GM23338 (cell line): Measurements from ENCODE around the gene NLK. TPM values are rescaled to one million over a fixed set of nuclear protein-coding genes. Genes with fewer than 3 reads are reported as not detected.
A peak's percentile ranks its signal among the peaks of the same experiment; 100 is the strongest.

ENCODE experiments used
- ATAC-seq: fragments of 200-7000 bp; cut with Tn5 transposase; 3 replicates; pipeline ENCODE4 v1.9.1; 2020
- DNase-seq: peaks from one replicate; pipeline ENCODE4 v3.0.0-alpha.2; 2015; ENCODE audit warnings: low spot score
- H2AFZ ChIP-seq: fragments of 200-600 bp; sonication (generic); 2 replicates; pipeline ENCODE4 v1.8.0; 2016; ENCODE audit warnings: antibody characterized with exemption, mild to moderate bottlenecking, moderate library complexity
- H3F3A ChIP-seq: fragments of 200-600 bp; sonication (generic); replicated peaks from 2 replicates; pipeline ENCODE4 v1.8.0; 2017; ENCODE audit warnings: antibody characterized with exemption, mixed run types, low read depth
- H3K27ac ChIP-seq: fragments of 200-600 bp; sonication (generic); 2 replicates; pipeline ENCODE4 v1.6.1; 2016; ENCODE audit warnings: low read depth
- H3K27me3 ChIP-seq: fragments of 200-600 bp; sonication (generic); 2 replicates; pipeline ENCODE4 v1.8.0; 2016; ENCODE audit warnings: mild to moderate bottlenecking, mixed run types, moderate library complexity; ENCODE audit not compliant: insufficient read depth
- H3K36me3 ChIP-seq: fragments of 200-600 bp; sonication (generic); 2 replicates; pipeline ENCODE4 v1.8.0; 2016; ENCODE audit warnings: mild to moderate bottlenecking; ENCODE audit not compliant: insufficient read depth
- H3K4me1 ChIP-seq: fragments of 200-600 bp; sonication (generic); 2 replicates; pipeline ENCODE4 v1.8.0; 2016; ENCODE audit warnings: mild to moderate bottlenecking, moderate library complexity; ENCODE audit not compliant: insufficient read depth
- H3K4me2 ChIP-seq: fragments of 200-600 bp; sonication (generic); 2 replicates; pipeline ENCODE4 v1.7.1; 2017; ENCODE audit warnings: mixed run types
- H3K4me3 ChIP-seq: fragments of 200-600 bp; sonication (generic); 2 replicates; pipeline ENCODE4 v1.6.1; 2016; ENCODE audit warnings: mixed run types
- H3K79me2 ChIP-seq: fragments of 200-600 bp; sonication (generic); replicated peaks from 2 replicates; pipeline ENCODE4 v1.8.0; 2017; ENCODE audit warnings: mild to moderate bottlenecking; ENCODE audit not compliant: insufficient read depth
- H3K9me2 ChIP-seq: fragments of 200-600 bp; sonication (generic); 2 replicates; pipeline ENCODE4 v1.8.0; 2017; ENCODE audit not compliant: insufficient read depth
- H4K20me1 ChIP-seq: fragments of 200-600 bp; sonication (generic); replicated peaks from 2 replicates; pipeline ENCODE4 v1.8.0; 2017; ENCODE audit warnings: mild to moderate bottlenecking; ENCODE audit not compliant: insufficient read depth
- H3K27ac Mint-ChIP-seq: 2 replicates; pipeline ENCODE4 v1.8.0; 2020; ENCODE audit warnings: inconsistent platforms, mild to moderate bottlenecking, moderate library complexity, mixed read lengths
- H3K27me3 Mint-ChIP-seq: 3 replicates; pipeline ENCODE4 v1.8.0; 2022; ENCODE audit warnings: low read depth, mild to moderate bottlenecking, moderate library complexity, mixed read lengths, inconsistent platforms; ENCODE audit not compliant: insufficient read depth, poor library complexity
- H3K36me3 Mint-ChIP-seq: 3 replicates; pipeline ENCODE4 v1.8.0; 2021; ENCODE audit warnings: low read depth, mild to moderate bottlenecking, inconsistent platforms, moderate library complexity, mixed read lengths
- H3K4me1 Mint-ChIP-seq: 3 replicates; pipeline ENCODE4 v1.8.0; 2020; ENCODE audit warnings: mild to moderate bottlenecking, inconsistent platforms, mixed read lengths
- H3K4me3 Mint-ChIP-seq: 3 replicates; pipeline ENCODE4 v1.8.0; 2021; ENCODE audit warnings: moderate library complexity, mild to moderate bottlenecking, inconsistent platforms, mixed read lengths
- H3K9me3 Mint-ChIP-seq: 3 replicates; pipeline ENCODE4 v1.8.0; 2020; ENCODE audit warnings: moderate library complexity, mild to moderate bottlenecking, inconsistent platforms, mixed read lengths
- CREB1 ChIP-seq: fragments of 250-450 bp; sonication (Bioruptor Pico); IDR thresholded peaks from 2 replicates; pipeline ENCODE4 v1.5.0; 2020; ENCODE audit warnings: low read depth, mild to moderate bottlenecking, moderate library complexity
- EZH2 ChIP-seq: fragments of 200-600 bp; sonication (generic); IDR thresholded peaks from one replicate; pipeline ENCODE4 v1.8.0; 2017; ENCODE audit warnings: antibody characterized with exemption, mild to moderate bottlenecking, low read depth; ENCODE audit not compliant: unreplicated experiment
- EZH2phosphoT487 ChIP-seq: fragments of 200-600 bp; sonication (generic); IDR thresholded peaks from one replicate; pipeline ENCODE4 v1.8.1; 2018; ENCODE audit warnings: antibody characterized with exemption; ENCODE audit not compliant: unreplicated experiment
- JUNB ChIP-seq: IDR thresholded peaks from one replicate; pipeline ENCODE4 v1.6.1; 2016; ENCODE audit warnings: antibody characterized with exemption; ENCODE audit not compliant: unreplicated experiment
- NANOG ChIP-seq: IDR thresholded peaks from 2 replicates; pipeline ENCODE4 v1.6.1; 2016; ENCODE audit warnings: antibody characterized with exemption, borderline replicate concordance
- POLR2AphosphoS5 ChIP-seq: IDR thresholded peaks from 2 replicates; pipeline ENCODE4 v1.6.1; 2016; ENCODE audit warnings: antibody characterized with exemption, low read depth
- STAT1 ChIP-seq: IDR thresholded peaks from one replicate; pipeline ENCODE4 v1.6.1; 2016; ENCODE audit warnings: antibody characterized with exemption; ENCODE audit not compliant: unreplicated experiment
- ZNF114 ChIP-seq: fragments of 250-450 bp; sonication (Bioruptor Pico); IDR thresholded peaks from 2 replicates; pipeline ENCODE4 v1.5.0; 2020; ENCODE audit warnings: mild to moderate bottlenecking, moderate library complexity
- ZNF331 ChIP-seq: fragments of 250-450 bp; sonication (Bioruptor Pico); IDR thresholded peaks from 2 replicates; pipeline ENCODE4 v1.5.0; 2020; ENCODE audit warnings: low read depth, mild to moderate bottlenecking, moderate library complexity
- polyA plus RNA-seq: library from polyadenylated mRNA; unstranded; fragments of >200 nt; fragmentation: Nextera tagmentation; extraction: Ambion mirVana; gene quantifications from 2 replicates; pipeline ENCODE4 v1.2.1, GENCODE V29; 2016
- total RNA-seq: library from RNA; depleted of rRNA; stranded (reverse); fragments of >200 nt; shearing (Covaris generic); gene quantifications from 2 replicates; pipeline ENCODE4 v1.2.3, GENCODE V29; 2014
- TF ChIP-seq, protein P1 (sequence below): fragments of 250-450 bp; sonication (Bioruptor Pico); IDR thresholded peaks from 2 replicates; pipeline ENCODE4 v1.5.0; 2020; ENCODE audit warnings: mild to moderate bottlenecking, moderate library complexity
- TF ChIP-seq, protein P2 (sequence below), 2 experiments: fragments of 200-600 bp in 1 of 2; sonication (generic) in 1 of 2; conservative IDR thresholded peaks; 2 replicates each; pipeline versions ENCODE4 v1.5.1 to v1.6.1; 2016 to 2017; ENCODE audit warnings: antibody characterized with exemption in 2 of 2, low read depth in 2 of 2, mild to moderate bottlenecking in 2 of 2, moderate library complexity in 1 of 2
- TF ChIP-seq, protein P3 (sequence below): IDR thresholded peaks from one replicate; pipeline ENCODE4 v1.6.1; 2018; ENCODE audit warnings: antibody characterized with exemption; ENCODE audit not compliant: unreplicated experiment
- TF ChIP-seq, protein P4 (sequence below): IDR thresholded peaks from 2 replicates; pipeline ENCODE4 v1.6.1; 2016; ENCODE audit warnings: antibody characterized with exemption

NLK gene
- total and polyA plus RNA-seq, 2 experiments from 2014 or later = 34.7 to 78.5 TPM

DNA sequence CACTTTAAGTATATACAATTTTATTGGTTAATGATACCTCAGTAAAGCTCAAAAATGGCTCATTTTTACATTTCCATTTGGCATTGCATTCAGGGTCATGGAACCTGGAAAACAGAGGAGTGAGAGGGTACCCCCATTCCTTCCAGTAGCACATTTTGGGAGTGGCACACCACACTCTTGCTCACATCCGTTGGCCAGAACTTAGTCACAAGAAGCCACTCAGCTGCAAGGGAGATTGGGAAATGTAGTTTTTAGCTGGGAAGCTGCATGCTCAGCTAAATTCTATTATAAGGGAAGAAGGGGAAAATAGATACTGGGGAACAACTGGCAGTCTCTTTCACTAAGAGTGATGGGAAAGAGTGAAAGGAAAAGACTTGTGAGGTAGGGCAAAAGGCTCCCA, 174.1 kb downstream of the NLK start:
- H2AFZ ChIP-seq = no peak overlapping the region
- peak; percentile 41; the same call in 2 of the 3 replicates for ATAC-seq

More for the DNA sequence above, 174.1 kb downstream of the NLK start:
- Histone ChIP-seq H3K9me2 (peaks cover 6% of the 10 kb centered on the region; the same call in 1 of the 2 replicates), H3K4me3 (no peak overlapping the region), H3K4me2 (no peak overlapping the region), H4K20me1 (no peaks in the 10 kb centered on the region), H3F3A (no peaks in the 10 kb centered on the region), H3K27ac (no peak overlapping the region), H3K27me3 (no peaks in the 10 kb centered on the region), H3K79me2 (no peaks in the 10 kb centered on the region), H3K36me3 (no peaks in the 10 kb centered on the region), H3K4me1 (no peaks in the 10 kb centered on the region)
- Mint-ChIP-seq H3K9me3 (peaks cover 11% of the 10 kb centered on the region), H3K4me1 (no peaks in the 10 kb centered on the region; the same call in 2 of the 3 replicates), H3K27me3 (peaks cover 9% of the 10 kb centered on the region), H3K27ac (no peak overlapping the region), H3K4me3 (no peak overlapping the region), H3K36me3 (peaks cover 7% of the 10 kb centered on the region)
- DNase-seq = peak; percentile 52
- TF ChIP-seq STAT1 (no peak), ZNF114 (CRISPR knock-in tag) (no peak), CREB1 (CRISPR knock-in tag) (no peak), EZH2 (no peak), NANOG (no peak), EZH2phosphoT487 (no peak), POLR2AphosphoS5 (no peak), ZNF331 (CRISPR knock-in tag) (no peak), JUNB (no peak)
- TF ChIP-seq, protein P1, sequence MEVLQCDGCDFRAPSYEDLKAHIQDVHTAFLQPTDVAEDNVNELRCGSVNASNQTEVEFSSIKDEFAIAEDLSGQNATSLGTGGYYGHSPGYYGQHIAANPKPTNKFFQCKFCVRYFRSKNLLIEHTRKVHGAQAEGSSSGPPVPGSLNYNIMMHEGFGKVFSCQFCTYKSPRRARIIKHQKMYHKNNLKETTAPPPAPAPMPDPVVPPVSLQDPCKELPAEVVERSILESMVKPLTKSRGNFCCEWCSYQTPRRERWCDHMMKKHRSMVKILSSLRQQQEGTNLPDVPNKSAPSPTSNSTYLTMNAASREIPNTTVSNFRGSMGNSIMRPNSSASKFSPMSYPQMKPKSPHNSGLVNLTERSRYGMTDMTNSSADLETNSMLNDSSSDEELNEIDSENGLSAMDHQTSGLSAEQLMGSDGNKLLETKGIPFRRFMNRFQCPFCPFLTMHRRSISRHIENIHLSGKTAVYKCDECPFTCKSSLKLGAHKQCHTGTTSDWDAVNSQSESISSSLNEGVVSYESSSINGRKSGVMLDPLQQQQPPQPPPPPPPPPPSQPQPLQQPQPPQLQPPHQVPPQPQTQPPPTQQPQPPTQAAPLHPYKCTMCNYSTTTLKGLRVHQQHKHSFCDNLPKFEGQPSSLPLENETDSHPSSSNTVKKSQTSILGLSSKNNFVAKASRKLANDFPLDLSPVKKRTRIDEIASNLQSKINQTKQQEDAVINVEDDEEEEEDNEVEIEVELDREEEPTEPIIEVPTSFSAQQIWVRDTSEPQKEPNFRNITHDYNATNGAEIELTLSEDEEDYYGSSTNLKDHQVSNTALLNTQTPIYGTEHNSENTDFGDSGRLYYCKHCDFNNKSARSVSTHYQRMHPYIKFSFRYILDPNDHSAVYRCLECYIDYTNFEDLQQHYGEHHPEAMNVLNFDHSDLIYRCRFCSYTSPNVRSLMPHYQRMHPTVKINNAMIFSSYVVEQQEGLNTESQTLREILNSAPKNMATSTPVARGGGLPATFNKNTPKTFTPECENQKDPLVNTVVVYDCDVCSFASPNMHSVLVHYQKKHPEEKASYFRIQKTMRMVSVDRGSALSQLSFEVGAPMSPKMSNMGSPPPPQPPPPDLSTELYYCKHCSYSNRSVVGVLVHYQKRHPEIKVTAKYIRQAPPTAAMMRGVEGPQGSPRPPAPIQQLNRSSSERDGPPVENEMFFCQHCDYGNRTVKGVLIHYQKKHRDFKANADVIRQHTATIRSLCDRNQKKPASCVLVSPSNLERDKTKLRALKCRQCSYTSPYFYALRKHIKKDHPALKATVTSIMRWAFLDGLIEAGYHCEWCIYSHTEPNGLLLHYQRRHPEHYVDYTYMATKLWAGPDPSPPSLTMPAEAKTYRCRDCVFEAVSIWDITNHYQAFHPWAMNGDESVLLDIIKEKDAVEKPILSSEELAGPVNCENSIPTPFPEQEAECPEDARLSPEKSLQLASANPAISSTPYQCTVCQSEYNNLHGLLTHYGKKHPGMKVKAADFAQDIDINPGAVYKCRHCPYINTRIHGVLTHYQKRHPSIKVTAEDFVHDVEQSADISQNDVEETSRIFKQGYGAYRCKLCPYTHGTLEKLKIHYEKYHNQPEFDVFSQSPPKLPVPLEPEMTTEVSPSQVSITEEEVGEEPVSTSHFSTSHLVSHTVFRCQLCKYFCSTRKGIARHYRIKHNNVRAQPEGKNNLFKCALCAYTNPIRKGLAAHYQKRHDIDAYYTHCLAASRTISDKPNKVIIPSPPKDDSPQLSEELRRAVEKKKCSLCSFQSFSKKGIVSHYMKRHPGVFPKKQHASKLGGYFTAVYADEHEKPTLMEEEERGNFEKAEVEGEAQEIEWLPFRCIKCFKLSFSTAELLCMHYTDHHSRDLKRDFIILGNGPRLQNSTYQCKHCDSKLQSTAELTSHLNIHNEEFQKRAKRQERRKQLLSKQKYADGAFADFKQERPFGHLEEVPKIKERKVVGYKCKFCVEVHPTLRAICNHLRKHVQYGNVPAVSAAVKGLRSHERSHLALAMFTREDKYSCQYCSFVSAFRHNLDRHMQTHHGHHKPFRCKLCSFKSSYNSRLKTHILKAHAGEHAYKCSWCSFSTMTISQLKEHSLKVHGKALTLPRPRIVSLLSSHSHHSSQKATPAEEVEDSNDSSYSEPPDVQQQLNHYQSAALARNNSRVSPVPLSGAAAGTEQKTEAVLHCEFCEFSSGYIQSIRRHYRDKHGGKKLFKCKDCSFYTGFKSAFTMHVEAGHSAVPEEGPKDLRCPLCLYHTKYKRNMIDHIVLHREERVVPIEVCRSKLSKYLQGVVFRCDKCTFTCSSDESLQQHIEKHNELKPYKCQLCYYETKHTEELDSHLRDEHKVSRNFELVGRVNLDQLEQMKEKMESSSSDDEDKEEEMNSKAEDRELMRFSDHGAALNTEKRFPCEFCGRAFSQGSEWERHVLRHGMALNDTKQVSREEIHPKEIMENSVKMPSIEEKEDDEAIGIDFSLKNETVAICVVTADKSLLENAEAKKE (CRISPR knock-in tag) = no peak
- TF ChIP-seq, protein P2, sequence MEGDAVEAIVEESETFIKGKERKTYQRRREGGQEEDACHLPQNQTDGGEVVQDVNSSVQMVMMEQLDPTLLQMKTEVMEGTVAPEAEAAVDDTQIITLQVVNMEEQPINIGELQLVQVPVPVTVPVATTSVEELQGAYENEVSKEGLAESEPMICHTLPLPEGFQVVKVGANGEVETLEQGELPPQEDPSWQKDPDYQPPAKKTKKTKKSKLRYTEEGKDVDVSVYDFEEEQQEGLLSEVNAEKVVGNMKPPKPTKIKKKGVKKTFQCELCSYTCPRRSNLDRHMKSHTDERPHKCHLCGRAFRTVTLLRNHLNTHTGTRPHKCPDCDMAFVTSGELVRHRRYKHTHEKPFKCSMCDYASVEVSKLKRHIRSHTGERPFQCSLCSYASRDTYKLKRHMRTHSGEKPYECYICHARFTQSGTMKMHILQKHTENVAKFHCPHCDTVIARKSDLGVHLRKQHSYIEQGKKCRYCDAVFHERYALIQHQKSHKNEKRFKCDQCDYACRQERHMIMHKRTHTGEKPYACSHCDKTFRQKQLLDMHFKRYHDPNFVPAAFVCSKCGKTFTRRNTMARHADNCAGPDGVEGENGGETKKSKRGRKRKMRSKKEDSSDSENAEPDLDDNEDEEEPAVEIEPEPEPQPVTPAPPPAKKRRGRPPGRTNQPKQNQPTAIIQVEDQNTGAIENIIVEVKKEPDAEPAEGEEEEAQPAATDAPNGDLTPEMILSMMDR (conservative IDR thresholded peaks at IDR 0.05; ENCODE audit: low read depth in 2 of 2) = no peak
- TF ChIP-seq, protein P3, sequence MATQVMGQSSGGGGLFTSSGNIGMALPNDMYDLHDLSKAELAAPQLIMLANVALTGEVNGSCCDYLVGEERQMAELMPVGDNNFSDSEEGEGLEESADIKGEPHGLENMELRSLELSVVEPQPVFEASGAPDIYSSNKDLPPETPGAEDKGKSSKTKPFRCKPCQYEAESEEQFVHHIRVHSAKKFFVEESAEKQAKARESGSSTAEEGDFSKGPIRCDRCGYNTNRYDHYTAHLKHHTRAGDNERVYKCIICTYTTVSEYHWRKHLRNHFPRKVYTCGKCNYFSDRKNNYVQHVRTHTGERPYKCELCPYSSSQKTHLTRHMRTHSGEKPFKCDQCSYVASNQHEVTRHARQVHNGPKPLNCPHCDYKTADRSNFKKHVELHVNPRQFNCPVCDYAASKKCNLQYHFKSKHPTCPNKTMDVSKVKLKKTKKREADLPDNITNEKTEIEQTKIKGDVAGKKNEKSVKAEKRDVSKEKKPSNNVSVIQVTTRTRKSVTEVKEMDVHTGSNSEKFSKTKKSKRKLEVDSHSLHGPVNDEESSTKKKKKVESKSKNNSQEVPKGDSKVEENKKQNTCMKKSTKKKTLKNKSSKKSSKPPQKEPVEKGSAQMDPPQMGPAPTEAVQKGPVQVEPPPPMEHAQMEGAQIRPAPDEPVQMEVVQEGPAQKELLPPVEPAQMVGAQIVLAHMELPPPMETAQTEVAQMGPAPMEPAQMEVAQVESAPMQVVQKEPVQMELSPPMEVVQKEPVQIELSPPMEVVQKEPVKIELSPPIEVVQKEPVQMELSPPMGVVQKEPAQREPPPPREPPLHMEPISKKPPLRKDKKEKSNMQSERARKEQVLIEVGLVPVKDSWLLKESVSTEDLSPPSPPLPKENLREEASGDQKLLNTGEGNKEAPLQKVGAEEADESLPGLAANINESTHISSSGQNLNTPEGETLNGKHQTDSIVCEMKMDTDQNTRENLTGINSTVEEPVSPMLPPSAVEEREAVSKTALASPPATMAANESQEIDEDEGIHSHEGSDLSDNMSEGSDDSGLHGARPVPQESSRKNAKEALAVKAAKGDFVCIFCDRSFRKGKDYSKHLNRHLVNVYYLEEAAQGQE = no peak
- TF ChIP-seq, protein P4, sequence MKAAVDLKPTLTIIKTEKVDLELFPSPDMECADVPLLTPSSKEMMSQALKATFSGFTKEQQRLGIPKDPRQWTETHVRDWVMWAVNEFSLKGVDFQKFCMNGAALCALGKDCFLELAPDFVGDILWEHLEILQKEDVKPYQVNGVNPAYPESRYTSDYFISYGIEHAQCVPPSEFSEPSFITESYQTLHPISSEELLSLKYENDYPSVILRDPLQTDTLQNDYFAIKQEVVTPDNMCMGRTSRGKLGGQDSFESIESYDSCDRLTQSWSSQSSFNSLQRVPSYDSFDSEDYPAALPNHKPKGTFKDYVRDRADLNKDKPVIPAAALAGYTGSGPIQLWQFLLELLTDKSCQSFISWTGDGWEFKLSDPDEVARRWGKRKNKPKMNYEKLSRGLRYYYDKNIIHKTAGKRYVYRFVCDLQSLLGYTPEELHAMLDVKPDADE = no peak
